ENCODE results near the gene PHYHIPL.

PHYHIPL gene

GRCh38 chr10:59148701-59149100, 27.7 kb upstream of the PHYHIPL start:
- no peak overlapping the region for H3K27ac ChIP-seq
- no peaks in the 10 kb centered on the region for H3K36me3 ChIP-seq
- no peaks in the 10 kb centered on the region for H3K9me3 ChIP-seq
- H3K4me3 ChIP-seq (ENCODE audit: low read depth in 1 of 2, low read length in 1 of 2), result no peak overlapping the region
- no peaks in the 10 kb centered on the region for H3K27me3 ChIP-seq
- no peak for TF ChIP-seq CTCF (IDR thresholded peaks at IDR 0.05)
- H3K4me1 ChIP-seq (ENCODE audit: control insufficient read depth in 1 of 2, insufficient read depth in 1 of 2, low read depth in 1 of 2, low read length in 1 of 2), result no peaks in the 10 kb centered on the region

GRCh38 chr10:59155556-59155955, 20.9 kb upstream of the PHYHIPL start:
- no peaks in the 10 kb centered on the region for H3K4me1 ChIP-seq (ENCODE audit: control insufficient read depth in 1 of 2, insufficient read depth in 1 of 2, low read depth in 1 of 2, low read length in 1 of 2)
- no peaks in the 10 kb centered on the region for H3K9me3 ChIP-seq
- no peak for TF ChIP-seq CTCF (IDR thresholded peaks at IDR 0.05)
- no peaks in the 10 kb centered on the region for H3K36me3 ChIP-seq
- no peak overlapping the region for H3K27ac ChIP-seq
- H3K4me3 ChIP-seq (ENCODE audit: low read depth in 1 of 2, low read length in 1 of 2), result no peak overlapping the region
- H3K27me3 ChIP-seq, result no peaks in the 10 kb centered on the region

- TF ChIP-seq CTCF (IDR thresholded peaks at IDR 0.05), result no peak
- H3K4me3 ChIP-seq (ENCODE audit: low read depth in 1 of 2, low read length in 1 of 2), result no peak overlapping the region
- H3K9me3 ChIP-seq, result no peaks in the 10 kb centered on the region
- no peak overlapping the region for H3K27ac ChIP-seq
- no peaks in the 10 kb centered on the region for H3K27me3 ChIP-seq
- no peaks in the 10 kb centered on the region for H3K4me1 ChIP-seq (ENCODE audit: control insufficient read depth in 1 of 2, insufficient read depth in 1 of 2, low read depth in 1 of 2, low read length in 1 of 2)
- no peaks in the 10 kb centered on the region for H3K36me3 ChIP-seq
These were observed 8.9 kb upstream of the PHYHIPL start for GRCh38 chr10:59167512-59167911.

- Histone ChIP-seq H3K9me3 (no peaks in the 10 kb centered on the region), H3K27me3 (peaks cover 37% of the 10 kb centered on the region), H3K27ac (no peak overlapping the region), H3K36me3 (no peaks in the 10 kb centered on the region), H3K4me1 (ENCODE audit: control insufficient read depth in 1 of 2, insufficient read depth in 1 of 2, low read depth in 1 of 2, low read length in 1 of 2) (no peaks in the 10 kb centered on the region), H3K4me3 (ENCODE audit: low read depth in 1 of 2, low read length in 1 of 2) (no peak overlapping the region)
- no peak for TF ChIP-seq CTCF (IDR thresholded peaks at IDR 0.05)
These were observed 3.9 kb upstream of the PHYHIPL start for GRCh38 chr10:59172567-59172966.

GRCh38 chr10:59173414-59173813, 3.0 kb upstream of the PHYHIPL start:
- H3K27me3 ChIP-seq, result peaks cover 46% of the 10 kb centered on the region
- H3K36me3 ChIP-seq, result no peaks in the 10 kb centered on the region
- H3K27ac ChIP-seq, result no peak overlapping the region
- no peak for TF ChIP-seq CTCF (IDR thresholded peaks at IDR 0.05)
- H3K4me3 ChIP-seq (ENCODE audit: low read depth in 1 of 2, low read length in 1 of 2), result no peak overlapping the region
- no peaks in the 10 kb centered on the region for H3K4me1 ChIP-seq (ENCODE audit: control insufficient read depth in 1 of 2, insufficient read depth in 1 of 2, low read depth in 1 of 2, low read length in 1 of 2)
- H3K9me3 ChIP-seq, result no peaks in the 10 kb centered on the region

Data from neutrophil (primary cell).